Thyroid gland (tissue), 4 donors: ENCODE results near the gene BOK.

Source experiments
- POLR2A ChIP-seq, 2 donors: fragments of 450-650 bp; IDR thresholded peaks; one replicate each; pipeline ENCODE4 v1.6.1; 2017; ENCODE audit warnings: antibody characterized with exemption in 2 of 2, mild to moderate bottlenecking in 2 of 2, moderate library complexity in 1 of 2
- TF ChIP-seq, protein P1 (sequence below), 6 experiments: fragments of 200-600 bp in 3 of 6; fragments of 450-650 bp in 3 of 6; sonication (generic) in 3 of 6; IDR thresholded peaks; one replicate each; pipeline ENCODE4 v1.5.1; 2016 to 2019; ENCODE audit warnings: antibody characterized with exemption in 6 of 6, mild to moderate bottlenecking in 2 of 6, inconsistent platforms in 1 of 6, moderate library complexity in 1 of 6

DNA sequence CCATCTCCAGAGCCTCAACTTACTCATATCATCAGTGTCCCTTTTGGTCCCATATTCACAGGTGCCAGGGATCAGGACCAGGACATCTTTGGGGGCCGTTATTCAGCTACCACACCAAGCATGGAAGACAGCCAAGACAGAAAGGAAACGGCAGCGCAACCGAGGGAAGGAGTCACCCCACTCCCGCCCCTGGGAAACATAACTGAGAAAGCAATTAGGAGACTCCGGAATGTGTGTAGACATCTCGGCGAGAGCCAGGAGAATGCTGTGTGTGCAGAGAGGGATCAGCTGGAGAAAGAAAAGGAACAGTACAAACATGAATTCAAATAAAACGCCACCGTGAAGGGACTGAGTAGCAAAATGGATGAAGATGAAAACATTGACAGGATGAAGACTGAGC, 13.4 kb upstream of the BOK start:
- TF ChIP-seq, protein P1, sequence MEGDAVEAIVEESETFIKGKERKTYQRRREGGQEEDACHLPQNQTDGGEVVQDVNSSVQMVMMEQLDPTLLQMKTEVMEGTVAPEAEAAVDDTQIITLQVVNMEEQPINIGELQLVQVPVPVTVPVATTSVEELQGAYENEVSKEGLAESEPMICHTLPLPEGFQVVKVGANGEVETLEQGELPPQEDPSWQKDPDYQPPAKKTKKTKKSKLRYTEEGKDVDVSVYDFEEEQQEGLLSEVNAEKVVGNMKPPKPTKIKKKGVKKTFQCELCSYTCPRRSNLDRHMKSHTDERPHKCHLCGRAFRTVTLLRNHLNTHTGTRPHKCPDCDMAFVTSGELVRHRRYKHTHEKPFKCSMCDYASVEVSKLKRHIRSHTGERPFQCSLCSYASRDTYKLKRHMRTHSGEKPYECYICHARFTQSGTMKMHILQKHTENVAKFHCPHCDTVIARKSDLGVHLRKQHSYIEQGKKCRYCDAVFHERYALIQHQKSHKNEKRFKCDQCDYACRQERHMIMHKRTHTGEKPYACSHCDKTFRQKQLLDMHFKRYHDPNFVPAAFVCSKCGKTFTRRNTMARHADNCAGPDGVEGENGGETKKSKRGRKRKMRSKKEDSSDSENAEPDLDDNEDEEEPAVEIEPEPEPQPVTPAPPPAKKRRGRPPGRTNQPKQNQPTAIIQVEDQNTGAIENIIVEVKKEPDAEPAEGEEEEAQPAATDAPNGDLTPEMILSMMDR (IDR thresholded peaks at IDR 0.05): no peak
- TF ChIP-seq POLR2A (IDR thresholded peaks at IDR 0.05): no peak
